Fibroblast of gingiva (primary cell): ENCODE data around the gene KCNQ5.
A peak's percentile ranks its signal among the peaks of the same experiment; 100 is the strongest.

Experiments
- DNase-seq: peaks from one replicate; pipeline ENCODE4 v3.0.0-alpha.2; 2011; ENCODE audit warnings: low read depth

Gene KCNQ5

DNA sequence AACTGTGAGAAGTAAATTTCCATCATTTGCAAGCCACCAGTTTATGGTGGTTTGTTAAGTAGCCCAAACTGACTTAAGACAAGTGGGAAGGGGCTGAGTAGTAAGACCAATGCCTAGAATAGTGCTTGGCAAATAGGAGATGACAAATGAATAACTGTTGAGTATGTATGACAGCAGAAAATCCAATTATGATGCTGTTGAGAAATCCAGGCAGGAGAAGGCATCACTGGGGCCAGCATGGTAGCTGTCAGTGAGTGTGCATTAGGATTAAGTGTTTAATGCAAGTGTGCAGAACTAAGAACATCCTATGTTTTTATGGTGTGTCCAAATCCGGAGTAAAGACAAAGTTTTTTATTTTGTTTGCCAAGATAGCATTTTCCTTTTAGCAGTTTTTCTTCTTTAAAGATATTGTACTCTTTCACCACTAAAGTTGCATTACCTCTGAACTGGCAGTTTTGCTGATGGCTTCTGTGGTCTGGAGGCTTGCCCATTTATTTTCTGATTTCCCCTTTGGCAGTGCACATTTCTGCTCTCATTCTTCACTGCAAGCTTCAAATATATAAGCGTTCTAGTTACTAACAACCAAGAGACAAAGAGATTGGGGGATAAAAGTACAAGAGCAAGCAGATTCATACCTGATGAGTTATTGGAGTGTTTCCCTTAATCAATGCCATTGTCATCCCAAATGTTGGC is 289.7 kb downstream of the KCNQ5 start:
- DNase-seq = peak; percentile 24

DNA sequence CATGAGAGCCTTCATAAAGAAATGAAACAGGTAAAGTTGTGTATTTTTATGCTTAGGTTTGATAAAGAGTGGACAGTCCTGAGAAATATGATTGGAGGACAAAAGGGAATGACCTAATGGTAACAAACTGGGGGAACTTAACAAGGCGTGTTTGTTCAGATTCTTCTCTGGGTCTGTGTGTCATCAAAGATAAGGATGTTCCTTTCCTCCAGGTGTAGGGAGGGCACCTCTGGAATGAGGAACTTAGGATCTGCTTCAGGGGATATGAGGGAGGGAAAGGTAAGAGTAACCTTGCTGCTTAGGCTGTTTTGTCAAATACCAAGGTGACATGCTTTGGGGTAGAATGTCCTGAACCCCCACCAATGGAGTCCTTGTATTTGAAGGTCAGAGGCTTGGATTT is 291.9 kb downstream of the KCNQ5 start:
- DNase-seq = no peak

- no peak for DNase-seq
Observed at GRCh38 chr6:72916298-72916697, 294.4 kb downstream of the KCNQ5 start.

DNA sequence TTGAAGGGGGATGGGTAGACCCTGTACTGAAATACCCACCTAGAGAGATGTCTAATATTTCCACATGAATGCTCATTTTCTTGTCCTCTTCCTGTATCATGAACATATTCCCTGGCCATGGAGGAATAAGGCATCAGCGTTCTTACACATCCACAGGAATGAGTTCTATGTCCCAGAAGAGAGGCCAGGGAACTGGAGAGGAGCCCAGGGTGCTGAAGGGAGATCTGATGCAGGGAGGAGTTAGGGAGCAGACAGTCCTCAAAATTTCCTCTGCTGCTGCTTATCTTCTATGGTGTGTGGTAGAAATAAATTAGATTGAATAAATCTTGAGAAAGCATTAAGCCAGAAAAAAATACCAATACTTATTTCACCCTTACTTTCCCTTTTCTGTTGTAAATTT is 295.0 kb downstream of the KCNQ5 start:
- DNase-seq = peak; percentile 2

- no peak for DNase-seq
Observed at GRCh38 chr6:72922401-72922800, 300.5 kb downstream of the KCNQ5 start.

GRCh38 chr6:72925136-72925535 is 303.3 kb downstream of the KCNQ5 start:
- DNase-seq = no peak

- DNase-seq = no peak
Observed at GRCh38 chr6:72930556-72931132, 308.8 kb downstream of the KCNQ5 start.

GRCh38 chr6:72931325-72931887 is 309.5 kb downstream of the KCNQ5 start:
- DNase-seq = no peak

DNA sequence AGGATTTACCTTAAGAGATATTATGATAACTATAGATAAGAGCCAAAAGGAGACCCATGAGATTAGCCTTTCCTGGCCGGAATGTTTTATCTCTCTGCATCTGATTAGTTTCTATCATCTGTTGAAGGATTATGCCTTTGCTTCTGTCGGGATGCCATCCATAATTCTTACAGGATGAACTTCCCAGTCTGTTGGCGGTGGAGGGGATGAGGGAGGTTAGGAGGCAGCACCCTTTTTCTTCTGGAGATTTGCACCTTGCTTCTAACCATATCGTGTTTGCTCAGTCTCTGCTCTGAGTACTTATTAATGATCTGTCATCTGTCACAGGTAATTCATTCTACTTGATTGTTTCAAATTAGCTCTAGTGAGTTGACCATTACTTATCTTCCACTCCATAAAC is 311.4 kb downstream of the KCNQ5 start:
- no peak for DNase-seq

DNA sequence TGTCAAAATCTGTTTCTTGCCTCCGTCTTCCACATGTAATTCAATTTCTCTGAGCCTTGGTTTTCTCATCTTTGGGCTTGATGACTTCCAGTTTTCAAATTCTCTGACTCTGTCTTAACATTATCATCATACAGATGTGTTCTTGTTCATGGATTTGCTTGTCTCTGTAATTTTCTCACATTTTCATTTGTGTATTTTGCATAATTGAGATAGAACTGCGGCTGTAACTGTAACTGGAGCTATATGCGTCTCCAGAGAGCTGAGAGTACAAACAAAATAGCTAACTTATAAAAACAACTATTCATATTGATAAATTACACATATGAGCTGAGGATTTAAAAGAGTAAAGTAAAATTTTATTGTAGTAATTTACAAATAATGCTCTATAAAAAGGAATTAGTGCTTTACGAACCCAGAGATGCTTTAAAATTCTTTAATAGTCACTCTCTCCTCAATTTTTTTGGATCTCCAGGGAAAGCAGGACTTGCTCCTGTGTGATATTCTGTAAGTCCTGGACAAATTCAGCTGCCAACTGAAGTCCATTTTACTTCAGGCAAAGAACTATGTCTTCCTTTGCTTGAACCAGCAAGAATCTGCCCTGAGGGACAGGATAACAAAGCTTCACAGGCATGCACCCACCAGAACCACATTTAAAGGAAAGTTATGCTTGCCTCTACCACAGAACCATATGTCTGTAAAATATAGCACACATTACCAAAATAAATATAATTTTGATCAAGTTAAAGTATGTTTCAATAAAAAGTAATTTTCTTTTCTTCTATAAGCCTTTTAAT is 315.1 kb downstream of the KCNQ5 start:
- no peak for DNase-seq

DNA sequence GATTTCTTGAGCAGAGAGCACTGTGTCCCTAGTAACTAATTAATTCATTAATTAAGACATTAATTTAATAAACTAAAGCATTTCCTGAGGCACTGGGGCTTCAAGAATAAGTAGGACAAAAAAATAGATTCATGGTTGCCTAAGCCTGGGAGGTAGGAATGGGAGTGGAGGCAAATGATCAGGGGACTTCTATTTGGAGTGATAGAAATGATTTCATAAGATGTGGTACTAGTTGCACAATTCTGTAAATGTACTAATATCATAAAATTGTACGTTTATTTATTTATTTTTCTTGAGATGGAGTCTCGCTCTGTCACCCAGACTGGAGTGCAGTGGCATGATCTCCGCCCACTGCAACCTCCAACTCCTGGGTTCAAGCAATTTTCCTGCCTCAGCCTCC is 316.2 kb downstream of the KCNQ5 start:
- peak; percentile 7 for DNase-seq

DNA sequence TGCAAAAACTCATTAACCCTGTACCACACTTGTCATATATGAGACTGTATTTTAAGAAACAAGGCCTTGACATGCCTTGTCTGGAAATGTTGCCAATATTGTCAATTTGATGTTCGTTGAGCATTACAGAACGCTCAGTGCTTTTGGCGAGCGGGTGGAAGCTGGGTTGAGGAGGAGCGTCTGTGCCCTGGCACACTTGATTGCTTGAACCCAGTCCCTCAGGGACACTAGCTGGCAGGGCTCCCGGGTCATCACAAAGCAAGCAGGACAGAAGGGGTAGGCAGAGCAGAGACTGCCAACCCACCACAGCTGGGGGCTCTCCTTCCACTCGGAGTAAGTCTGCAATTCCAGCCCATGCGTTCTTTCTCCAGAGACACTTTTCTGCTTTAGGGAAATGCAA is 317.1 kb downstream of the KCNQ5 start:
- DNase-seq = no peak

DNA sequence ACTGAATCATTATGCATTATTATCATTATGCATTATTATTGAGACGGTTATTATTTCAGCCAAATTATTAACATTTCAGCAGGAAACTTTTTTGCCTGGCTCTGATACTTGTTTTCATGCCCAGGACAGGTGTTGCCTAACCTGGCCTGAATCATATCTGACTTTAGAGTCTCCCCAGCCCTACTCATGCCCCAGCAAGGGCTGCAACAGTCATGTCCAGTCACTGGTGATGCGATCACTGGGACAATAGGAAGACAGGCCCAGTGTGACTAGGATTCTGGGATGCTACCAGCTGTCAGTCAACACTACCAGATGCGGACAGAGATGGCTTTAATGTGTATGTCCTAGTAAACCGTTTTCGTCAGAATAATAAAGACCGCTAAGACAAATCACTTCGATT is 318.4 kb downstream of the KCNQ5 start:
- DNase-seq = no peak

DNA sequence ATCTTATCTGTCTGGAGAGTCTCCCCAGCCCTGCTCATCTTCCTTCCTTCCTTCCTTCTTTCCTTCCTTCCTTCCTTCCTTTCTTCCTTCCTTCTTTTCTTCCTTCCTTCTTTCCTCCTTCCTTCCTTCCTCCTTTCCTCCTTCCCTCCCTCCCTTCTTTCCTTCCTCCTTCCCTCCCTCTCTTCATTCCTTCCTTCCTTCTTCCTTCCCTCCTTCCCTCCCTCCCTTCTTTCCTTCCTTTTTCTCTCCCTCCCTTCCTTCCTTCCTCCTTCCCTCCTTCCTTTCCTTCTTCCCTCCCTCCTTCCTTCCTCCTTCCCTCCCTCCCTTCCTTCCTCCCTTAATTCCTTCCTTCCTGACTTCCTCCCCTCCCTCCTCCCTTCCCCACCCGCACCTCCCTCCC is 319.4 kb downstream of the KCNQ5 start:
- no peak for DNase-seq

DNA sequence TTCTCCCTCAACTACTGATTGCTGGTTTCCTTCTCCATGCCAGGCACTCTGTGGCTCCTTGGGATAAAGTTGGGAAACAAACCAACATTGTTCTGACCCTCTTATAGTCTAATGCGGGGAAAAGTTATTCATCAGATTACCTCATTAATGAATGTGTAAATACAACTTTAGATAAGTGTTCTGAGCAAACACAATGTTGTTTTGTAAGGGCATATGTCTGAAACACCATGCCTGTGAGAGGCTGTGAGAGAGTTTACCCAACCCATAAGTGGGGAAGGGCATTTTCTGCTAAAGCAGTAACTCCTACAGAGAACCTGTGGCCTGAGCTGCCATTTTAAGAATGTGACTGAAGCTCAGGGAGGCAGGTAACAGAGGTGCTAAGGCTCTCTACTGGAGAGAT is 319.9 kb downstream of the KCNQ5 start:
- no peak for DNase-seq

DNA sequence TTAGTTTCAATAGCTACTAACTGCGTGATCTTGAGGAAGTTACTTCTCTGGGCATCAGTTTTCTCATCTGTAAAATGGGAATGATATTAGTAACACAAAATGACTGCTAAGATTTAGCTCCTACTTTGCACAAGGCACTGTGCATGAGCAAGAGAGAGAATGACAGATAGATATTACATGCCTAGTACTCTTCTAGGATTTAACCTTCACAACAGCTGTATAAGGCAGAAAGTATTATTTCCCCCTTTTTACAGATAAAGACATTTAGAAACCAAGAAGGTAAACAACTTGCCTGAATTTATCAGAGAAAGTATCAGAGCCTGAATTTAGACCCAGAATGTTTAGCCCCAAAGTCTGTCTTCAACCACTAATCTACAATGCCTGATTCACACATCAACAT is 321.8 kb downstream of the KCNQ5 start:
- DNase-seq = no peak

DNA sequence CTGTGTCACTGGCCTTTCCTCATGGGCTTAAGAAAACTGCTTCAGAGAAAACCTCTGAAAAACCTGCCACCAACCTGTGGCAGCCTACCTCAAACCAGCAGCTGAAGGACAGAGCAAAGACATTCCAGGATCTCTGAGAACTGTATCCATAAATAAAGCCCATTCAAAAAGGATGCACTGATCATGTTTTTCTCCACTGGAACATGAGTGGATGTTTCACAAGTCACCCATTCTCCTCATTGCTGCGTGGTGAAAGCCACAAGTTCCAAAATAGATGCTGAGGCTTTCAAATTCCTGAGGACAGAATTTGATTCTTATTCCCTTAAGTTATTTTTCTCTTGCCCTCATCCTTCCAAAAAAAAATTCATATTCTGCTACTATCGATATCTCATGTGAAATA is 322.8 kb downstream of the KCNQ5 start:
- peak; percentile 20 for DNase-seq

DNA sequence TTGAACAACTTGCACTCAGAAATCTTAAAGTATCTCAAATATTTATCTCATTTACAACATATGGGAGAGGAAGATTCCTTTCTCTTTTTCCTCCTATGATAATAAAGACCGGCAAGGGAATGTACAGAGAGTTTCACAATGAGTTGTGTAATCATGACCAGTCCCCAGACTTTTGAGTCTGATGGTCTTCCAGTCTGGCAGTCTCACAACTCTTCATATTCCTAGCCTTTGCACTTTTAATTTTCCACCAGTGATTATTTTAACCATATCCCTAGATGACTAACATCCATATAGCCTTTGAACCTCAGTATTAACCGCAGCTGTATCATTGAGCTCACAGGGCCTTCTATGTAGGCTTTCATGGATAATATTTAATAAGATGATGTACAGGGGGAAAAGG is 324.9 kb downstream of the KCNQ5 start:
- DNase-seq = peak; percentile 37

GRCh38 chr6:72947534-72947933 is 325.7 kb downstream of the KCNQ5 start:
- DNase-seq = no peak

DNA sequence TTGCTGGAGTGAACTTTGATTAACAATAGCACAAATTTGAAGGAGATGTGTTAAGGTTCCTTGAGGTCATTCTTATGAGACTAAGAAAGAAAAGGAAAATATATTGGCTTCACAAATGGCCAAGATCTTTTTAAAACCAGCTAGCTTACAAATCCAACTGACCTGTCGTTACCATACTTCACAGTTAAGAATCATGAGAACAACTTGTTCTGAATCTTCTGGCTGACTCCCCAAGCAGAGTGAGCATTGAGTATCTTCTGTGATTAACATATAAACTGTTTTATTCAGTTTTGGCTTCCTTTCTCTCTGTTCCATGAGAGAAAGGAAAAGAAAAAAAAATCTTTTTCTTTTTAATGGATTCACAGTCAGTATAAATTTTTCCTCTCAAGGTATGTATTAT is 326.3 kb downstream of the KCNQ5 start:
- no peak for DNase-seq

- DNase-seq = peak; percentile 71
Observed at GRCh38 chr6:72950114-72950860, 328.4 kb downstream of the KCNQ5 start.
